Measurements from ENCODE around the gene CXorf38. TPM values are rescaled to one million over a fixed set of nuclear protein-coding genes. Genes with fewer than 3 reads are reported as not detected.

Gene CXorf38
- total and polyA plus RNA-seq, 9 of the 15 experiments (the other 6 are each of a cell fraction or from before 2014, with no cell fraction given), result 1.2 to 12.8 (median 8.4) TPM

GRCh38 chrX:40628506-40628905, 18.9 kb downstream of the CXorf38 start (continued):
- TF ChIP-seq MEF2A (IDR thresholded peaks at IDR 0.05; ENCODE audit: control insufficient read depth, low read depth, low read length), result no peak

- POLR2A ChIA-PET, result no interaction called here
- H3K79me2 ChIP-seq (ENCODE audit: control insufficient read depth, insufficient read depth, low read length), result no peaks in the 10 kb centered on the region
- TF ChIP-seq MEIS2 (IDR thresholded peaks at IDR 0.05; ENCODE audit: partially characterized antibody), result no peak
- no peak for TF ChIP-seq PYGO2 (tag; IDR thresholded peaks at IDR 0.05)
- no peak for TF ChIP-seq CREBBP (IDR thresholded peaks at IDR 0.05; ENCODE audit: low read depth, low read length)
- TF ChIP-seq SMAD2 (IDR thresholded peaks at IDR 0.05; ENCODE audit: low read depth, low read length), result no peak
- TF ChIP-seq CHD4 (IDR thresholded peaks at IDR 0.05; ENCODE audit: insufficient read depth, insufficient replicate concordance, low read depth, low read length, poor library complexity, severe bottlenecking), result no peak
- TF ChIP-seq DNMT1 (IDR thresholded peaks at IDR 0.05), result no peak
- no peak for TF ChIP-seq MLLT1 (IDR thresholded peaks at IDR 0.05)
- no peak for TF ChIP-seq FOXP4 (CRISPR knock-in tag; IDR thresholded peaks at IDR 0.05; ENCODE audit: borderline replicate concordance)
- TF ChIP-seq ZNF395 (CRISPR knock-in tag; IDR thresholded peaks at IDR 0.05), result no peak
- no peak for TF ChIP-seq ARID1B (IDR thresholded peaks at IDR 0.05)
- TF ChIP-seq MTA2 (IDR thresholded peaks at IDR 0.05; ENCODE audit: low read depth), result no peak
- TF ChIP-seq E4F1 (CRISPR knock-in tag; IDR thresholded peaks at IDR 0.05; ENCODE audit: borderline replicate concordance), result no peak
- no peak for TF ChIP-seq BRD9 (IDR thresholded peaks at IDR 0.05; ENCODE audit: low read depth, partially characterized antibody)
Measured at GRCh38 chrX:40625294-40625693, 22.1 kb downstream of the CXorf38 start.

More at GRCh38 chrX:40625294-40625693, 22.1 kb downstream of the CXorf38 start:
- Histone ChIP-seq H3K4me2 (ENCODE audit: insufficient read depth, low read length) (no peak overlapping the region), H3K4me1 (replicated peaks in 1 of 2; ENCODE audit: control insufficient read depth in 2 of 2, insufficient read depth in 2 of 2, low read length in 2 of 2) (no peaks in the 10 kb centered on the region), H3K4me3 (no peak overlapping the region), H3K36me3 (ENCODE audit: control insufficient read depth, insufficient read depth, low read length) (peaks cover 19% of the 10 kb centered on the region; the same call in 2 of the 3 replicates), H3K27ac (ENCODE audit: extremely low read depth, low read depth, low read length) (no peak overlapping the region), H3K9me1 (ENCODE audit: control insufficient read depth, insufficient read depth, low read length) (no peaks in the 10 kb centered on the region), H3K9ac (ENCODE audit: insufficient read depth in 1 of 2, low read depth in 2 of 2, low read length in 2 of 2) (no peak overlapping the region), H4K20me1 (replicated peaks; ENCODE audit: control insufficient read depth, insufficient read depth, low read length) (no peaks in the 10 kb centered on the region), H3K9me3 (replicated peaks; ENCODE audit: control insufficient read depth, insufficient read depth, low read depth, low read length) (no peaks in the 10 kb centered on the region), H2AFZ (ENCODE audit: low read depth, low read length) (no peak overlapping the region), H3K27me3 (ENCODE audit: control insufficient read depth in 2 of 2, insufficient read depth in 2 of 2, low read length in 2 of 2) (no peaks in the 10 kb centered on the region)
- in situ Hi-C loops (cut with MboI) (no loop called here), intact Hi-C loops (cut with micrococcal nuclease) (no loop called here)
- ATAC-seq, result no peak
- CTCF ChIA-PET (ENCODE audit: low intra/inter-chr PET ratio), result no interaction called here
- WGBS (ENCODE audit: insufficient coverage, low coverage, missing lambda C conversion rate), result 71% methylated on average over 3 of the region's 4 CpGs
- DNase-seq (ENCODE audit: extremely low read depth in 1 of 4, low spot score in 3 of 4), result no peak
- BruUV-seq (replicated peaks), result no TSS peak
- FAIRE-seq, result no peak

All from K562 (cell line).